Cardiac muscle cell (in vitro differentiated cells and primary cell): ENCODE results near the gene TIGD1. TPM values are rescaled to one million over a fixed set of nuclear protein-coding genes. Genes with fewer than 3 reads are reported as not detected.

Source experiments
- DNase-seq, 2 donors: peaks; one replicate each; pipeline versions ENCODE4 v3.0.0 to v3.0.0-alpha.2; 2010 to 2017; ENCODE audit warnings: low read depth in 1 of 2, low spot score in 1 of 2
- H3K27ac ChIP-seq: fragments of 200-600 bp; sonication (generic); 2 replicates; pipeline ENCODE4 v1.5.1; 2016
- H3K27me3 ChIP-seq: fragments of 200-600 bp; sonication (generic); 2 replicates; pipeline ENCODE4 v1.6.0; 2016; ENCODE audit warnings: control low read depth
- H3K36me3 ChIP-seq: fragments of 200-600 bp; sonication (generic); 2 replicates; pipeline ENCODE4 v1.5.1; 2016; ENCODE audit warnings: control low read depth
- H3K4me1 ChIP-seq: fragments of 200-600 bp; sonication (generic); 2 replicates; pipeline ENCODE4 v1.8.1; 2017; ENCODE audit warnings: low read depth, mild to moderate bottlenecking, mixed run types
- H3K4me3 ChIP-seq: fragments of 200-600 bp; sonication (generic); 2 replicates; pipeline ENCODE4 v1.5.1; 2016; ENCODE audit warnings: mild to moderate bottlenecking
- H3K9me3 ChIP-seq: fragments of 200-600 bp; sonication (generic); 2 replicates; pipeline ENCODE4 v1.5.1; 2017; ENCODE audit warnings: low read depth, mild to moderate bottlenecking, control low read depth
- CTCF ChIP-seq: IDR thresholded peaks from 2 replicates; pipeline ENCODE4 v1.5.1; 2012; ENCODE audit warnings: low read depth, mild to moderate bottlenecking, low read length
- polyA plus RNA-seq: library from polyadenylated mRNA; unstranded; fragments of >200 nt; fragmentation: Nextera tagmentation; extraction: Ambion mirVana; gene quantifications from 2 replicates; pipeline ENCODE4 v1.2.1, GENCODE V29; 2016
- total RNA-seq: library from RNA; depleted of rRNA; stranded (reverse); fragments of >200 nt; gene quantifications from 2 replicates; pipeline ENCODE4 v1.2.3, GENCODE V29; 2016

The TIGD1 gene
- total RNA-seq, result 8.3 and 10.6 TPM in 2 replicates
- polyA plus RNA-seq, result 12.5 and 14.8 TPM in 2 replicates

- DNase-seq, result peak; percentile 95 to 97
- peak within 1 kb of the TSS; percentile 40 for H3K4me3 ChIP-seq
- H3K27ac ChIP-seq, result peak within 1 kb of the TSS; percentile 94
- no peaks in the 10 kb centered on the region for H3K36me3 ChIP-seq
- H3K4me1 ChIP-seq, result peaks cover 3% of the 10 kb centered on the region
- no peaks in the 10 kb centered on the region for H3K27me3 ChIP-seq
- no peaks in the 10 kb centered on the region for H3K9me3 ChIP-seq
- peak; percentile 14 for TF ChIP-seq CTCF
These were observed at the start of gene TIGD1, which contains the start of gene EIF4E2 for GRCh38 chr2:232550354-232551249. Gene TIGD1, minus strand, starts transcription at chr2:232550557. Its CDS starts 675 bp downstream, at chr2:232549882. Gene EIF4E2, plus strand, starts transcription at chr2:232550689. Its CDS starts 36 bp downstream, at chr2:232550725.

GRCh38 chr2:232598293-232598692, 47.9 kb upstream of the TIGD1 start:
- H3K36me3 ChIP-seq, result no peaks in the 10 kb centered on the region
- no peaks in the 10 kb centered on the region for H3K4me1 ChIP-seq
- no peaks in the 10 kb centered on the region for H3K9me3 ChIP-seq
- TF ChIP-seq CTCF, result no peak
- no peak for DNase-seq
- no peak overlapping the region for H3K4me3 ChIP-seq
- no peak overlapping the region for H3K27ac ChIP-seq
- H3K27me3 ChIP-seq, result no peaks in the 10 kb centered on the region

- no peaks in the 10 kb centered on the region for H3K27me3 ChIP-seq
- H3K4me3 ChIP-seq, result no peak overlapping the region
- no peaks in the 10 kb centered on the region for H3K4me1 ChIP-seq
- H3K27ac ChIP-seq, result no peak overlapping the region
- H3K36me3 ChIP-seq, result no peaks in the 10 kb centered on the region
- no peak for TF ChIP-seq CTCF
- H3K9me3 ChIP-seq, result no peaks in the 10 kb centered on the region
- no peak for DNase-seq
These were observed 47.2 kb upstream of the TIGD1 start for GRCh38 chr2:232597362-232598079.

GRCh38 chr2:232593982-232594381, 43.6 kb upstream of the TIGD1 start:
- no peak for TF ChIP-seq CTCF
- Histone ChIP-seq H3K36me3 (no peaks in the 10 kb centered on the region), H3K9me3 (no peaks in the 10 kb centered on the region), H3K27ac (no peak overlapping the region), H3K27me3 (no peaks in the 10 kb centered on the region), H3K4me1 (no peaks in the 10 kb centered on the region), H3K4me3 (no peak overlapping the region)
- DNase-seq, result no peak

- no peaks in the 10 kb centered on the region for H3K9me3 ChIP-seq
- no peaks in the 10 kb centered on the region for H3K36me3 ChIP-seq
- no peaks in the 10 kb centered on the region for H3K27me3 ChIP-seq
- no peak overlapping the region for H3K4me3 ChIP-seq
- TF ChIP-seq CTCF, result no peak
- no peaks in the 10 kb centered on the region for H3K4me1 ChIP-seq
- no peak overlapping the region for H3K27ac ChIP-seq
- DNase-seq, result peak in 1 of 2 donors; percentile 56
These were observed 42.5 kb upstream of the TIGD1 start for GRCh38 chr2:232592772-232593395.
